ENCODE results near the gene EEF1AKMT2. TPM values are rescaled to one million over a fixed set of nuclear protein-coding genes. Genes with fewer than 3 reads are reported as not detected.

Gene EEF1AKMT2
- total RNA-seq, 1 donor from 2014 or later, result 12.5 TPM

GRCh38 chr10:124732931-124733570, 58.6 kb downstream of the EEF1AKMT2 start:
- Mint-ChIP-seq H3K4me1 (ENCODE audit: unreplicated experiment) (peaks cover 24% of the 10 kb centered on the region), H3K4me3 (ENCODE audit: unreplicated experiment) (peak overlapping the region; percentile 49), H3K9me3 (ENCODE audit: unreplicated experiment) (no peaks in the 10 kb centered on the region), H3K27ac (ENCODE audit: unreplicated experiment) (no peak overlapping the region), H3K36me3 (ENCODE audit: low read depth, unreplicated experiment) (peaks cover 16% of the 10 kb centered on the region), H3K27me3 (ENCODE audit: unreplicated experiment) (peaks cover 9% of the 10 kb centered on the region)
- DNase-seq (ENCODE audit: low spot score), result no peak
- no peak for TF ChIP-seq CTCF (IDR thresholded peaks at IDR 0.05; ENCODE audit: unreplicated experiment)

- H3K9me3 Mint-ChIP-seq (ENCODE audit: unreplicated experiment), result no peaks in the 10 kb centered on the region
- no peak for DNase-seq (ENCODE audit: low spot score)
- H3K4me3 Mint-ChIP-seq (ENCODE audit: unreplicated experiment), result no peak overlapping the region
- H3K27ac Mint-ChIP-seq (ENCODE audit: unreplicated experiment), result no peak overlapping the region
- peaks cover 23% of the 10 kb centered on the region for H3K4me1 Mint-ChIP-seq (ENCODE audit: unreplicated experiment)
- TF ChIP-seq CTCF (IDR thresholded peaks at IDR 0.05; ENCODE audit: unreplicated experiment), result no peak
- peaks cover 6% of the 10 kb centered on the region for H3K27me3 Mint-ChIP-seq (ENCODE audit: unreplicated experiment)
- H3K36me3 Mint-ChIP-seq (ENCODE audit: low read depth, unreplicated experiment), result peaks cover 13% of the 10 kb centered on the region
These were observed 60.1 kb downstream of the EEF1AKMT2 start for GRCh38 chr10:124731551-124731950.

- Mint-ChIP-seq H3K27me3 (ENCODE audit: unreplicated experiment) (peaks cover 6% of the 10 kb centered on the region), H3K9me3 (ENCODE audit: unreplicated experiment) (no peaks in the 10 kb centered on the region), H3K4me3 (ENCODE audit: unreplicated experiment) (no peak overlapping the region), H3K4me1 (ENCODE audit: unreplicated experiment) (peaks cover 23% of the 10 kb centered on the region), H3K27ac (ENCODE audit: unreplicated experiment) (no peak overlapping the region), H3K36me3 (ENCODE audit: low read depth, unreplicated experiment) (peaks cover 13% of the 10 kb centered on the region)
- no peak for DNase-seq (ENCODE audit: low spot score)
- no peak for TF ChIP-seq CTCF (IDR thresholded peaks at IDR 0.05; ENCODE audit: unreplicated experiment)
These were observed 60.9 kb downstream of the EEF1AKMT2 start for GRCh38 chr10:124730790-124731189.

- DNase-seq (ENCODE audit: low spot score), result no peak
- TF ChIP-seq CTCF (IDR thresholded peaks at IDR 0.05; ENCODE audit: unreplicated experiment), result no peak
- no peaks in the 10 kb centered on the region for H3K9me3 Mint-ChIP-seq (ENCODE audit: unreplicated experiment)
- peaks cover 10% of the 10 kb centered on the region for H3K36me3 Mint-ChIP-seq (ENCODE audit: low read depth, unreplicated experiment)
- peaks cover 2% of the 10 kb centered on the region for H3K27me3 Mint-ChIP-seq (ENCODE audit: unreplicated experiment)
- no peak overlapping the region for H3K4me3 Mint-ChIP-seq (ENCODE audit: unreplicated experiment)
- H3K4me1 Mint-ChIP-seq (ENCODE audit: unreplicated experiment), result peaks cover 29% of the 10 kb centered on the region
- peak overlapping the region; percentile 54 for H3K27ac Mint-ChIP-seq (ENCODE audit: unreplicated experiment)
These were observed 62.6 kb downstream of the EEF1AKMT2 start for GRCh38 chr10:124728830-124729661.
